AG04450 (cell line): ENCODE data around the gene ZNF584. TPM values are rescaled to one million over a fixed set of nuclear protein-coding genes. Genes with fewer than 3 reads are reported as not detected.

Source experiments
- CTCF ChIA-PET: fragments of 300-600, 350-600 bp; formaldehyde crosslinking; extraction: SDS; loops from one replicate; lab custom pipeline; 2022; ENCODE audit warnings: antibody characterized with exemption, inconsistent platforms; lab: Charles Lee
- POLR2A ChIA-PET: fragments of 350-600 bp; formaldehyde crosslinking; extraction: SDS; loops from one replicate; lab custom pipeline; 2021; ENCODE audit warnings: antibody characterized with exemption, inconsistent platforms; lab: Yijun Ruan, JAX
- DNase-seq: peaks from one replicate; pipeline ENCODE4 v3.0.0-alpha.2; 2011; ENCODE audit warnings: low read depth, low spot score
- H3K27ac ChIP-seq: one replicate; pipeline ENCODE4 v1.5.1; 2012; ENCODE audit warnings: low read depth, low read length, control low read depth
- H3K27me3 ChIP-seq: one replicate; pipeline ENCODE4 v1.6.0; 2012; ENCODE audit warnings: low read length; ENCODE audit not compliant: control insufficient read depth, insufficient read depth
- H3K4me3 ChIP-seq: 2 replicates; pipeline ENCODE4 v1.5.1; 2011; ENCODE audit warnings: mild to moderate bottlenecking, low read depth, low read length, control low read depth
- H3K9me3 ChIP-seq: 2 replicates; pipeline ENCODE4 v1.5.1; 2012; ENCODE audit warnings: low read length; ENCODE audit not compliant: control insufficient read depth, insufficient read depth
- CTCF ChIP-seq: IDR thresholded peaks from 2 replicates; pipeline ENCODE4 v1.5.1; 2011; ENCODE audit warnings: low read depth, low read length, control low read depth, inconsistent platforms
- polyA plus RNA-seq: library from polyadenylated mRNA; depleted of rRNA; stranded (reverse); fragments of >200 nt; gene quantifications from 2 replicates; pipeline ENCODE4 v1.2.3, GENCODE V29; 2011

Gene ZNF584
- polyA plus RNA-seq, 1 experiment: 11.9 TPM

GRCh38 chr19:58366585-58367430 is 41.6 kb upstream of the ZNF584 start:
- no peak for DNase-seq
- TF ChIP-seq CTCF: no peak
- CTCF ChIA-PET: no interaction called here
- H3K9me3 ChIP-seq: peaks cover 24% of the 10 kb centered on the region; the same call in 1 of the 2 replicates
- no peak overlapping the region for H3K27ac ChIP-seq
- no peak overlapping the region for H3K4me3 ChIP-seq
- POLR2A ChIA-PET: no interaction called here
- H3K27me3 ChIP-seq: peaks cover 2% of the 10 kb centered on the region

- TF ChIP-seq CTCF: no peak
- DNase-seq: no peak
- ChIA-PET POLR2A (no interaction called here), CTCF (no interaction called here)
- no peak overlapping the region for H3K27ac ChIP-seq
- no peak overlapping the region for H3K4me3 ChIP-seq
- H3K9me3 ChIP-seq: peaks cover 24% of the 10 kb centered on the region; the same call in 1 of the 2 replicates
- peaks cover 2% of the 10 kb centered on the region for H3K27me3 ChIP-seq
These were observed 40.6 kb upstream of the ZNF584 start for GRCh38 chr19:58367698-58368454.

GRCh38 chr19:58368561-58369360 is 39.7 kb upstream of the ZNF584 start:
- DNase-seq: no peak
- ChIA-PET CTCF (no interaction called here), POLR2A (no interaction called here)
- Histone ChIP-seq H3K27me3 (peaks cover 2% of the 10 kb centered on the region), H3K4me3 (no peak overlapping the region), H3K27ac (no peak overlapping the region), H3K9me3 (peaks cover 24% of the 10 kb centered on the region; the same call in 1 of the 2 replicates)
- no peak for TF ChIP-seq CTCF

- ChIA-PET POLR2A (interaction anchor here (0.7 to 2.1 kb wide), 3 partner anchors 10 to 14 kb away, joined by 3 to 6 read pairs (median 3); partner anchors contain the start of genes RPS5 and ZNF497), CTCF (no interaction called here)
- Histone ChIP-seq H3K4me3 (no peak overlapping the region), H3K27ac (no peak overlapping the region), H3K27me3 (peaks cover 2% of the 10 kb centered on the region), H3K9me3 (peaks cover 17% of the 10 kb centered on the region; the same call in 1 of the 2 replicates)
- no peak for DNase-seq
- TF ChIP-seq CTCF: peak; percentile 20; the same call in 1 of the 2 replicates
These were observed 35.9 kb upstream of the ZNF584 start for GRCh38 chr19:58372311-58373133.
